Activated CD4-positive, alpha-beta T cell treated with anti-CD3 and anti-CD28 coated beads, Interleukin-2, amount 10 ng/mL, durations not matched to agents 24 days and 14 days (primary cell): ENCODE measurements around the gene ADGRG1. TPM values are rescaled to one million over a fixed set of nuclear protein-coding genes. Genes with fewer than 3 reads are reported as not detected.

Source experiments
- DNase-seq: peaks from one replicate; pipeline ENCODE4 v3.0.0; 2022
- H3K27ac Mint-ChIP-seq: one replicate; pipeline ENCODE4 v1.8.0; 2022; ENCODE audit warnings: mild to moderate bottlenecking, mixed read lengths
- H3K27me3 Mint-ChIP-seq: one replicate; pipeline ENCODE4 v1.8.0; 2022; ENCODE audit warnings: mixed read lengths
- H3K36me3 Mint-ChIP-seq: one replicate; pipeline ENCODE4 v1.8.0; 2022; ENCODE audit warnings: low read depth, mild to moderate bottlenecking, mixed read lengths
- H3K4me1 Mint-ChIP-seq: one replicate; pipeline ENCODE4 v1.8.0; 2021; ENCODE audit warnings: mixed read lengths
- H3K4me3 Mint-ChIP-seq: one replicate; pipeline ENCODE4 v1.8.0; 2022; ENCODE audit warnings: mild to moderate bottlenecking, moderate library complexity, mixed read lengths
- H3K9me3 Mint-ChIP-seq: one replicate; pipeline ENCODE4 v1.8.0; 2021; ENCODE audit warnings: mixed read lengths
- intact Hi-C: fragments of 100-400 bp; cut with micrococcal nuclease; formaldehyde crosslinking; loops from one replicate; pipeline ENCODE4 v1.15.1; 2023
- total RNA-seq: library from RNA; stranded (reverse); gene quantifications from 2 replicates; pipeline ENCODE4 v1.2.3, GENCODE V29; 2022

ADGRG1 gene
- total RNA-seq, 1 donor from 2014 or later, result 4.8 TPM

DNA sequence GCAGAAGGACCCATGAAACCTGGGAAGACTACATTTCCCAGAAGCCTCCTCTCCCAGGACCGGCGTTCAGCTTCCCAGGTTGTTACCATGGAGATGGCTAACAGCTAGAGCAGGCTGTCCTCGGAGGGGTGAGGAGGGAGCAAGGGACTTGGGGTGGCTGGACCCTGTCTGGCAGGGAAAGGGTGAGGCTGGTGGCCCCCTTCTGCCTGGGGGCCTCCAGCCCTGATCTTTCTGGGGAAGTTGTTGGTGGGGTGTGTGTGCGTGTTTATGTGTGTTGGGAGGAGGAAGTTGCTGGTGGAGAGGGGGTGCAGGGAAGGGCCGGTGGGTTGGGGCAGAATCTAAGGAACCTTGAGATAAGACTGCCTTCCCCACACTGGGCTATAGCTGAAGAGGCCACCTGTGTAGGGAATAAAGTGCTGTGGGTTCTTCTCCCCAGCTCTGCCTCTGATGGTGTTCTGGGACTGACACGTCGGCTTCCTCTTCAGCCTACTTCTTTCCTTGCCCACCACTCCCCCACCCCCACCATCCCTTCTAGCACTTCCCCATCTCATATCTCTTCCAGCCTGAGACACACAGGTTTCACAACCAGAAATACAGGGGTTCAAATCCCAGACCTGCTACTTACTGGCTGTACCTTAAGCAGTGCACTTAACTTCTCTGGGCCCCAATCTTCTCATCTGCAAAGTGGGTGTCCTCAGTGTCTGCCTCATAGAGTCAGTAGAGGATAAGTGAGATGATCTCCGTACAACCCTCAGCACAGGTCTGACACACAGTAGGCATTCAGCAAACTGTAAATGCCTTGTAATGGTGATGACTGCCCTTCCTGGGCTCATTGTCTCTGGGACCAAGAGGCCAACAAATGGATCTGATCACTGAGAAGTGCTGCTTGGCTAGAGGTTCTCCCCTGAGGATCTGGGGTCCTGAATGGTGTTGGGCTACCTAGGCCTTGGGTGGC, 66.6 kb downstream of the ADGRG1 start, which contains the start of gene DRC7:
TSS of gene DRC7 (plus strand) at position 82 of the 955 bp plus-strand sequence. CDS start 3,144 bp downstream, outside the sequence.
- DNase-seq, result peak; percentile 75
- peak within 1 kb of the TSS; percentile 77 for H3K27ac Mint-ChIP-seq
- H3K4me1 Mint-ChIP-seq, result peaks cover 19% of the 10 kb centered on the region
- peaks cover 8% of the 10 kb centered on the region for H3K27me3 Mint-ChIP-seq
- H3K9me3 Mint-ChIP-seq, result no peaks in the 10 kb centered on the region
- peak within 1 kb of the TSS; percentile 75 for H3K4me3 Mint-ChIP-seq
- H3K36me3 Mint-ChIP-seq, result no peaks in the 10 kb centered on the region
- intact Hi-C loops, result no loop called here

DNA sequence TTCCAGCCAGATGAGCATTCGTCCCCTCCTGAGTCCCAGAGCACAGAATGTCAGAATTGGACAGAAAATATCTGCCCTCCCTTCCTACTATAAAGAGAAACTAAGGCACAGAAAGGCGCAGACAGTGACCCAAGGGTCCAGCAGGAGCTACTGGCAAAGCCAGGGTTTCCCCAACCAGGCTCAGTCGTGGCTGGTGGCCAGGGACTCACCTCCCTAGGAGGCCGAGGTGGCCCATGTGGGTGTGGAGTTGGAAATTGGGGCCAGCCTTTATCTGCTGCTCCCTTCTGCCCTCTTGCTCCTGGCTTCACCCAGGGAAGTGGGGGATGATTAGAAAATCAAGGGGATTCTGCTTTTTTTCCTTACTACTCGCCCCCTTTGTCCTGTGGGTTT, 67.2 kb downstream of the ADGRG1 start:
- Mint-ChIP-seq H3K4me1 (peaks cover 13% of the 10 kb centered on the region), H3K9me3 (no peaks in the 10 kb centered on the region), H3K36me3 (no peaks in the 10 kb centered on the region), H3K27ac (no peak overlapping the region), H3K27me3 (peaks cover 8% of the 10 kb centered on the region), H3K4me3 (no peak overlapping the region)
- DNase-seq, result no peak
- intact Hi-C loops, result no loop called here

DNA sequence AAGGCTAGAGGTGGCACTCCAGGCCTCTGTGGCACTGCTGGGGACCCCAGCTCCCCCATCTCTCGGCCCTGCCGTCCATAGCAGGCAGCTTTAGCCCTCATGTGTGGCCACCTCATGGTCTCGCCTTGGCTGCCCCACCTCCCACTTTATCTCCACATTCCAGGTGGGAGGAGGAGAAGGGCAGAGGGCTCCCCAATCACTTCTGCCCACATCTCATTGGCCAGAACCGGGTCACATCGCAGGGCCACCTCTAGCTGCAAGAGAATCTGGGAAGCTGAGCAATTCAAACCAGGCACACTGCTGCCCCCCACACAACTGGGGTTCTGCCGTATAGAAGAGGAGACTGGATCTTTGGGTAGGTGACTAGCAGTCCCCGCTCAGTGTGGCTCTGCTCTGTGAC, 67.8 kb downstream of the ADGRG1 start:
- DNase-seq, result no peak
- peaks cover 8% of the 10 kb centered on the region for H3K27me3 Mint-ChIP-seq
- intact Hi-C loops, result no loop called here
- H3K4me3 Mint-ChIP-seq, result no peak overlapping the region
- peaks cover 8% of the 10 kb centered on the region for H3K4me1 Mint-ChIP-seq
- H3K36me3 Mint-ChIP-seq, result no peaks in the 10 kb centered on the region
- H3K9me3 Mint-ChIP-seq, result no peaks in the 10 kb centered on the region
- no peak overlapping the region for H3K27ac Mint-ChIP-seq

DNA sequence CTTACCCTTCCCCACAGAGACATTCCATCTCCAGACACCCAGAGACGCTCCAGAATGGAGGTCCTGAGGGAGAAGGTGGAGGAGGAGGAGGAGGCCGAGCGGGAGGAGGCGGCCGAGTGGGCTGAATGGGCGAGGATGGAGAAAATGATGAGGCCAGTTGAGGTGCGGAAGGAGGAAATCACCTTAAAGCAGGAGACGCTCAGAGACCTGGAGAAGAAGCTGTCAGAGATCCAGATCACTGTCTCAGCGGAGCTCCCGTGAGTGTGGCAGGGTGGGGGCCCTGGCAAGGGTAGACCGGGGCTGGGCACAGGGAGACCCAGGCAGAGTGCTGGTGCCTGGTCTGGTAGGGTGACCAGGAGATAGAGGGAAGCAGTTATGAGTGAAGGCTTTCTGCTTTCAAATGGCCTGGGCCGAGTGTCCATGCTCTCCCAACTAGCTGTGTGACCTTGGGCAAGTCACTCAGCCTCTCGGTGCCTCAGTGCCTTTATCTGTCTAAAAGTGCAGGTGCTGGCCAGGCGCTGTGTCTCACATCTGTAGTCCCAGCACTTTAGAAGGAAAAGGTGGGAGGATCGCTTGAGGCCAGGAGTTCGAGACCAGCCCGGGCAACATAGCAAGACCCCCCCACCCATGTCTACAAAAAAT, 69.6 kb downstream of the ADGRG1 start:
- DNase-seq, result no peak
- no peaks in the 10 kb centered on the region for H3K36me3 Mint-ChIP-seq

DNA sequence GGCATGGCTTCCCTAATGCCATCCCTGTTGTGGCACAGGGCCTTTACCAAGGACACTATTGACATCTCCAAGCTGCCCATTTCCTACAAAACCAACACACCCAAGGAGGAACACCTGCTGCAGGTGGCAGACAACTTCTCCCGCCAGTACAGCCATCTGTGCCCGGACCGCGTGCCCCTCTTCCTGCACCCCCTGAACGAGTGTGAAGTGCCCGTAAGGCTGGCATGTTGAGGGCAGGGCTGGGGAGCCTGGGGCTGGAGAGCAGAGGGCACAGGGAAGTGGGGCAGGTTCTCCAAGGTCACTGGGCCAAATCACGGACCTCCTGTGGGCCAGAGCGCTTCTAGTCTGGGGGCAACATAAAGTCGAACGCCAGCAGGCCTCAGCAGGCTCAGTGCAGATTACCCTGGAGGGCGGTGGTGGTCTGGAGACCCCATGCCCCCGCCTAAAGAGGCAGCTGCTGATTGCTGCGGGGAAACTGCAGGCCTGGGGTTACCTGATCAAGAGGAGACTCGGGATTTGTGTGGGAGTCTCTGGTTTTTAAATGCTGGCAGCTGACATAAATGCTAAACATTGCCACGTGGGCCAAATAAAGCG, 70.5 kb downstream of the ADGRG1 start:
- intact Hi-C loops, result no loop called here
- DNase-seq, result no peak
- Mint-ChIP-seq H3K9me3 (no peaks in the 10 kb centered on the region), H3K27me3 (no peaks in the 10 kb centered on the region), H3K27ac (no peak overlapping the region), H3K4me1 (peaks cover 8% of the 10 kb centered on the region), H3K4me3 (no peak overlapping the region), H3K36me3 (no peaks in the 10 kb centered on the region)

More for the DNA sequence above, 69.6 kb downstream of the ADGRG1 start:
- intact Hi-C loops, result no loop called here
- Mint-ChIP-seq H3K4me1 (peaks cover 8% of the 10 kb centered on the region), H3K4me3 (no peak overlapping the region), H3K27me3 (peaks cover 2% of the 10 kb centered on the region), H3K27ac (no peak overlapping the region), H3K9me3 (no peaks in the 10 kb centered on the region)

DNA sequence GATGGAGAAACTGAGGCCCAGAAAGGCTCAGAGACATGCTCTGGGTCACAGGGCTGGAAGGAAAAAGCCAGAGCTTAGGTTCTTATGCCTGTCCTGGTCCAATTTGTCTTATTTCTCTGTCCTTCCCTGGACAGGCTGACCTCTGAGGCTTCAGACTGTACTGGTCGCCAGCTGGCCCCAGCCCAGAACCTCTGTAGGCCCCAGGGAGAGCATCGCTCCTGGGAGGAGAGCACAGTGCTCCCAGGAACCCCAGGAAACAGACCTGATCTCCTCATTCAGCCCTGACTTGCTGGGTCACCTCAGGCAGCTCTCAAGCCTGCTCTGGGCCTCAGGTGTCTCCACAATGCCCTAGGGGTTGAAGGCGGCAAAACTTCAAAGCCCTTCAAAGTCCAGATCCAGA, 71.1 kb downstream of the ADGRG1 start:
- Mint-ChIP-seq H3K4me3 (no peak overlapping the region), H3K9me3 (no peaks in the 10 kb centered on the region), H3K27ac (no peak overlapping the region), H3K27me3 (peaks cover 4% of the 10 kb centered on the region), H3K4me1 (peaks cover 7% of the 10 kb centered on the region), H3K36me3 (no peaks in the 10 kb centered on the region)
- intact Hi-C loops, result no loop called here
- DNase-seq, result no peak

DNA sequence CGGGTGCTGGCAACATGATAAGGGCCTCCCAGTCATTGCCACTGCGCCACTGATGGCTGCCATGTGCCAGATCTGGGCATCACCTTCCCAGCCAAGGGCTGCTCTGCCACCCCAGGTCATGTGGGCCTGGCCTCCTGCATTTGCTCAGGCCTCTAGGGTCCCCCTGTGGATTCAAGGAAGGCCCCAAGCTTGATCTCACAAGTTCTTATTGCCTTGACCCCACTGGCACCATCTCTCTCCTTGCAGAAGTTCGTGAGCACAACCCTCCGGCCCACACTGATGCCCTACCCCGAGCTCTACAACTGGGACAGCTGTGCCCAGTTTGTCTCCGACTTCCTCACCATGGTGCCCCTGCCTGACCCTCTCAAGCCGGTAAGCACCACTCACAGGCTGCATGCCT, 71.5 kb downstream of the ADGRG1 start:
- H3K4me3 Mint-ChIP-seq, result no peak overlapping the region
- no peaks in the 10 kb centered on the region for H3K36me3 Mint-ChIP-seq
- intact Hi-C loops, result no loop called here
- peaks cover 3% of the 10 kb centered on the region for H3K4me1 Mint-ChIP-seq
- H3K9me3 Mint-ChIP-seq, result no peaks in the 10 kb centered on the region
- DNase-seq, result no peak
- no peak overlapping the region for H3K27ac Mint-ChIP-seq
- H3K27me3 Mint-ChIP-seq, result peaks cover 4% of the 10 kb centered on the region

DNA sequence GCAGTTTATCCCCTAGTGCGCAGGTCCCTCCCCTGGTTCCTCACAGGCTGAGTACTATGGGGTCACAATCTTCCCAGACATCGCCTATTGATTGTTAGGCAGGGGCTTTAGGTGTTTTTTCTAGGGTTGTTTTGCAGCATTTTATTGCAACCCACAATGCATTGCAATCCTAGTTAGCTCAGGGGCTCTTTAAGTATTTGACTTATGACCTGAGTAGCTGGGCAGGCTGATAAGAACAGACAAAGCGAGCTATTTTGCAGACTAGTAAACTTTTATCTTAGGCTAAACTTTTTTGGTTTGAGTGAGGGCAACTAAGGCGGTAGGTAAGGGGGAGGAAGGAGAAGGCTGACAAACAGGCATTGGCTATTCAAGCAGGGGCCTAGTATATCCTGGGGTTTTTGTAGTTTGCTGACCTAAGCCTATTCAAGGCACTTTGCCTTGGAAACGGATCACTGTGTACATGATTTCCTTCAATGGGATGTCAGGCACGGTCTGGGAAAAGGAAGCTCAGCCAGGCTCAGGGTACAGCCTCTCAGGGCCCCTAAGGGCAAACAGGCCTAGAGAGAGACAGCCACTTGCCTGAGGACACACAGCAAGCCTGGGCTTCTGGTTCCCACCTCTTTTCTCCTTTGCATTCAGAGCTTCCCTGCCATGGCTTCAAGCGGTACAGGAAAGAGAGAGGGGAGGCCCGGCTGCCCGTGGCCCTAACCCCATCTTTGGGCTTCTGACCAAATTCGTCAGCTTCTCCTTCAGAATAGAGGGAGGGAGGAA, 72.5 kb downstream of the ADGRG1 start:
- Mint-ChIP-seq H3K4me1 (no peaks in the 10 kb centered on the region), H3K9me3 (peaks cover 4% of the 10 kb centered on the region), H3K27ac (no peak overlapping the region), H3K4me3 (no peak overlapping the region), H3K36me3 (no peaks in the 10 kb centered on the region), H3K27me3 (peaks cover 6% of the 10 kb centered on the region)
- DNase-seq, result no peak
- intact Hi-C loops, result no loop called here

DNA sequence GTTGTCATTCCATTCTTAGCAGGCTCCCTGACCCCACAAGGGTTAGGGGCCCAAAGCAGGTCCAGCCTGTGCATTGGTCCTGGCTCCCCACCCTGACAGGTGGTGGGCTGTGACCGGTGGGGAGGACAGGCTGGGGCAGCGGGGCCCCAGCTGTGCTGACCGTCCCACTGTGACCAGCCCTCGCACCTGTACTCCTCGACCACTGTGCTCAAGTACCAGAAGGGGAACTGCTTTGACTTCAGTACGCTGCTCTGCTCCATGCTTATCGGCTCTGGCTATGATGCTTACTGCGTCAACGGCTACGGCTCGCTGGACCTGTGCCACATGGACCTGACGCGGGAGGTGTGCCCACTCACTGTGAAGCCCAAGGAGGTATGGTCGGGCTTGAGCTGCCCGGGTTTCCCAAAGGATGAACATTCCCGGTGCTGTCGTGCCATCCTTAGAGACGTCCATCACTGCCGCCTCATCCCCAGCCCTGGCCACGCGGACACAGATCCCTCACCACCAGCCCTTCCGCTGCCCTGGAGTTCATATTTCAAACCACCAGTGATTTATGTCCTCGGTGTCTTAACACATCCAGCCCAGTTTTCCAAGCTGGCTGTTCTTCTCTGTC, 73.4 kb downstream of the ADGRG1 start:
- Mint-ChIP-seq H3K4me3 (no peak overlapping the region), H3K27me3 (peaks cover 6% of the 10 kb centered on the region), H3K27ac (no peak overlapping the region), H3K36me3 (no peaks in the 10 kb centered on the region), H3K9me3 (peaks cover 7% of the 10 kb centered on the region), H3K4me1 (no peaks in the 10 kb centered on the region)
- intact Hi-C loops, result no loop called here
- no peak for DNase-seq

DNA sequence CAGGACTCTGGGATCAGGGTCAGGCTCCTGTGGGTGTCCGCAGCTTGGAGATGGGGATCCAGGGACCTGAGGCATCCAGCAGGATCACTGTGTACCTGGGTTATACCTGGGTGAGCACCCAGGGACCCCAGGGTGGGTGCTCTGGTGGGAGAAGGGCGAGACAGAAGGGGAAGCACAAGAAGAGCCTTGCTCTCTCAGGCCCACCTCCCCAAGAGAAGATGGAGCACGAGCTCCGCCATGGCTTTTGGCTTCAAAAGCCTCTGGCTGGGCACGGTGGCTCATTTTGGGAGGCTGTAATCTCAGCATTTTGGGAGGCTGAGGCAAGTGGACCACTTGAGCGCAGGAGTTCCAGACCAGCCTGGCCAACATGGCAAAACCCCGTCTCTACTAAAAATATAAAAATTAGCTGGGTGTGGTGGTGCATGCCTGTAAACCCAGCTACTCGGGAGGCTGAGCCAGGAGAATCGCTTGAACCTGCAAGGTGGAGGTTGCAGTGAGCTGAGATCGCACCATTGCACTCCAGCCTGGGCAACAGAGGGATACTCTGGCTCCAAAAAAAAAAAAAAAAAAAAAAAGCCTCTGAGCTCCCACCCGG, 75.1 kb downstream of the ADGRG1 start:
- H3K4me3 Mint-ChIP-seq, result no peak overlapping the region
- no peaks in the 10 kb centered on the region for H3K36me3 Mint-ChIP-seq
- peaks cover 3% of the 10 kb centered on the region for H3K4me1 Mint-ChIP-seq
- intact Hi-C loops, result no loop called here
- H3K9me3 Mint-ChIP-seq, result peaks cover 9% of the 10 kb centered on the region
- peaks cover 6% of the 10 kb centered on the region for H3K27me3 Mint-ChIP-seq
- no peak overlapping the region for H3K27ac Mint-ChIP-seq
- DNase-seq, result no peak

DNA sequence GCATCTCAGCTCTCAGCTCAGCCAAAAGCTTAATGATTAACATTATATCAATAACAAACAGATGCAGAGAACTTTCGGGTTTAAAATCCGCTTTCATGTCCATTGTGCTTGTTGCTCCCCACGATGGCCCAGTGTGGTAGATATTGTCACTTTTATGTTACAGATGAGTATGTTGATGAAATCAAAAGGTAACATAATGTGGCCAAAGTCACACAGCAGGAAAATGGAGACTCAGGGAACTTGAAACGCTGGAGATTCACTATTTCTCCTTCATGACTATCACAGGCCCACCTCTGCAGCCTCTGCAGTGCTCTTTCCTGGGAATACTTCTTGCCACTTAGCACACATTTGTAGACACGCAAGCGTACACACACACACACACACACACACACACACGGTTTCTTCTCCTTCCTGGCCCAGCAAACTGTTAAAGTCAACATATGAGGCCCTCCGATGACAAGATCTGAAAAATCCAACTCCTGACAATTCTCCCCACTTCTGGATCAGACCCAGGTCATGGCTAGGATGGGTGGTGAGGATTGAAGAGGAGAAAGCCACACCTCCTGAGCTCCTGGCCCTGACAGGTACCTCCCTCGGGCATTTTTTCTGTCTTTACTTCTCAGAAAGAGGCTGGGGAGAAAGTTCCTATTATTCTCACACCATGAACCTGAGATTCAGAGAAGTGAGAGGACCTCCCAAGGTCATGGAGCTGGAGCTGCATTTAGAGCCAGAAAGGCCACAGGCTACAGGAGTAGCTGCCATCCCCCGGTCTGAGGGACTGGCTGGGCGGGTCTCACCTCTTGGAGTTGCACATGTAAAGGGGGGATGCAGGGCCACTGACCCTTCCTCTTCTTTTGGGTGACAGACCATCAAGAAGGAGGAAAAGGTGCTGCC, 75.8 kb downstream of the ADGRG1 start:
- DNase-seq, result no peak
- no peaks in the 10 kb centered on the region for H3K36me3 Mint-ChIP-seq
- intact Hi-C loops, result no loop called here
- H3K4me1 Mint-ChIP-seq, result peaks cover 3% of the 10 kb centered on the region
- no peak overlapping the region for H3K4me3 Mint-ChIP-seq
- peaks cover 9% of the 10 kb centered on the region for H3K9me3 Mint-ChIP-seq
- peaks cover 6% of the 10 kb centered on the region for H3K27me3 Mint-ChIP-seq
- no peak overlapping the region for H3K27ac Mint-ChIP-seq
